ENCODE results near the gene MGAT4C. TPM values are rescaled to one million over a fixed set of nuclear protein-coding genes. Genes with fewer than 3 reads are reported as not detected.
A peak's percentile ranks its signal among the peaks of the same experiment; 100 is the strongest.

Gene MGAT4C
- total RNA-seq, 3 donors from 2014 or later: 0.17 to 0.73 (median 0.35) TPM

DNA sequence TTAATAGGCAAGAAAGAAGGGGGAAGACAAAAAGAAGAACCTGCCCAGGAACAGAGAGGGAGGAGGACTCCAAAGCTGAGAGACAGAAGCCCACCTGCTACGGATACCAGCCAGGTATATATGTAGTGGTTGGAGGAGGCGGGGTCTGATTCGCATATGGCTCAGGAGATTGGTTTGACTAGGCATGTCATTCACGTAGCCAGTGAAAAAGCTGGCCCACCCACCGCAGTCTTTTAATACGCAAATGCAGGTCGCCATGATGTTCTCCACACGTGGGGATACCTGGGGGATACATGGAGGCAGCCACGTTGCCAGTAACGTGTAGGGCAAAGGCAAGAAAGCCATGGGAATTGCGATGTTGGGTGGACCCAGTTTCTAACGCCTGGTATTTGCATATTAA, 308.9 kb downstream of the MGAT4C start:
- TF ChIP-seq, protein P1, sequence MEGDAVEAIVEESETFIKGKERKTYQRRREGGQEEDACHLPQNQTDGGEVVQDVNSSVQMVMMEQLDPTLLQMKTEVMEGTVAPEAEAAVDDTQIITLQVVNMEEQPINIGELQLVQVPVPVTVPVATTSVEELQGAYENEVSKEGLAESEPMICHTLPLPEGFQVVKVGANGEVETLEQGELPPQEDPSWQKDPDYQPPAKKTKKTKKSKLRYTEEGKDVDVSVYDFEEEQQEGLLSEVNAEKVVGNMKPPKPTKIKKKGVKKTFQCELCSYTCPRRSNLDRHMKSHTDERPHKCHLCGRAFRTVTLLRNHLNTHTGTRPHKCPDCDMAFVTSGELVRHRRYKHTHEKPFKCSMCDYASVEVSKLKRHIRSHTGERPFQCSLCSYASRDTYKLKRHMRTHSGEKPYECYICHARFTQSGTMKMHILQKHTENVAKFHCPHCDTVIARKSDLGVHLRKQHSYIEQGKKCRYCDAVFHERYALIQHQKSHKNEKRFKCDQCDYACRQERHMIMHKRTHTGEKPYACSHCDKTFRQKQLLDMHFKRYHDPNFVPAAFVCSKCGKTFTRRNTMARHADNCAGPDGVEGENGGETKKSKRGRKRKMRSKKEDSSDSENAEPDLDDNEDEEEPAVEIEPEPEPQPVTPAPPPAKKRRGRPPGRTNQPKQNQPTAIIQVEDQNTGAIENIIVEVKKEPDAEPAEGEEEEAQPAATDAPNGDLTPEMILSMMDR (IDR thresholded peaks at IDR 0.05): no peak
- no peak for DNase-seq
- intact Hi-C loops (cut with DNase I, micrococcal nuclease): no loop called here
- H3K36me3 ChIP-seq (ENCODE audit: low read depth): no peaks in the 10 kb centered on the region
- ATAC-seq: no peak
- H3K4me3 ChIP-seq: no peak overlapping the region
- no peaks in the 10 kb centered on the region for H3K4me1 ChIP-seq (ENCODE audit: low read depth)
- H3K9me3 ChIP-seq: no peaks in the 10 kb centered on the region

DNA sequence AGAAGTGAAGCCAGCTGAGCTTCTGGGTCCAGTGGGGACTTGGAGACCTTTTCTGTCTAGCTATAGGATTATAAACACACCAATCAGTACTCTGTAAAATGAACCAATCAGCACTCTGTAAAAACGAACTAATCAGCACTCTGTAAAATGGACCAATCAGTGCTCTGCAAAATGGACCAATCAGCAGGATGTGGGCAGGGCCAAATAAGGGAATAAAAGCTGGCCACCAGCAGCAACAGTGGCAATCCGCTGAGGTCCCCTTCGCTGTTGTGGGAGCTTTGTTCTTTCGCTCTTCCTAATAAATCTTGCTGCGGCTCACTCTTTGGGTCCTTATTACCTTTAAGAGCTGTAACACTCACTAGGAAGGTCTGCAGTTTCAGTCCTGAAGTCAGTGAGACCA, 309.8 kb downstream of the MGAT4C start:
- TF ChIP-seq, protein P1 (IDR thresholded peaks at IDR 0.05): no peak
- DNase-seq: no peak
- no peaks in the 10 kb centered on the region for H3K36me3 ChIP-seq (ENCODE audit: low read depth)
- intact Hi-C loops (cut with DNase I, micrococcal nuclease): no loop called here
- ATAC-seq: no peak
- no peak overlapping the region for H3K4me3 ChIP-seq
- no peaks in the 10 kb centered on the region for H3K9me3 ChIP-seq
- no peaks in the 10 kb centered on the region for H3K4me1 ChIP-seq (ENCODE audit: low read depth)

DNA sequence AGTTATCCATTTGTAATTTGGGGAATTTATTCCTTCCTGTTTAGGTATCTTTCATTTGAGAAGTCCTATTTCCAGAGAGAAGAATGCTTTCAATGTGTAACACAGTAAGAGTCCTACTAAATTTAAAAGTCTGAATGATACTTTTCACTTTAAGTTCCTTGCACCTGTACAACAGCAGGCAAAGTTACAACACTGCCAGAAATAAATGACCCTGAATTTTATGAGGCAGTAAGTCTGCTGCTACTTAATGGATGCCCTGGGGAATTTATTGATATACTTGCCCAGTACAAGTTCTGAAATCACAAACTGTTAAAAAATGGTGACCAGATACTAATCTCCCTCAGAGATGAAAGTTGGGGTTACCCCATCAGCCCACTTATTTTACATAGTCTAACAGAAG, 329.0 kb downstream of the MGAT4C start:
- TF ChIP-seq, protein P1 (IDR thresholded peaks at IDR 0.05): no peak
- no peaks in the 10 kb centered on the region for H3K4me1 ChIP-seq (ENCODE audit: low read depth)
- intact Hi-C loops (cut with DNase I, micrococcal nuclease): no loop called here
- no peak for DNase-seq
- ATAC-seq: no peak
- H3K36me3 ChIP-seq (ENCODE audit: low read depth): no peaks in the 10 kb centered on the region
- H3K9me3 ChIP-seq: no peaks in the 10 kb centered on the region
- H3K4me3 ChIP-seq: no peak overlapping the region

DNA sequence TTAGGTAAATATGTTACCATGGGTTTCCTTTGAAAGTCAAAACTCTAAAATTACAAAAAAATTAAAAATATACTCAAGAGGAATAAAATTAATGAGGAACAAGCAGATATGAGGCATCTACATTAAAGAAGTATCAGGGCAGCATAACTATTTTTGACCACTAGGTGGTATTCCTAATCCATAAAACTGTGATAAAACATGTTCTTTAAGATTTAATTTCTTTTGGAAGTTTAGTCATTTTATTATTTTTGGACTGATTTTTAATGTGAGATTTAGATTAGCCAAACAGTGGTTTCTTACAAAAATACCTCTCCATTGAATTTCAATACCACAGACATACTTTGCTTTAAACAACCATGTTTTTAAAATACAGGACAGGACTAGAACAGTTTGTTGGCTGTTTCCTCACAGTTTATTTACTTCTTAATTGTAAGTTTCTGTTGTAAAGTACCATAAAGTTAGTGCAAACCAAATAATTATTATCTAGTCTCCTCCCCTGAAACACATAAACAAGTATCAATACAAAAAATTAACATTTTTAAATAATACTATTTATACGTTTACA, 332.3 kb downstream of the MGAT4C start:
- no peak overlapping the region for H3K4me3 ChIP-seq
- no peaks in the 10 kb centered on the region for H3K9me3 ChIP-seq
- H3K36me3 ChIP-seq (ENCODE audit: low read depth): no peaks in the 10 kb centered on the region
- ATAC-seq (no peak), DNase-seq (no peak)
- TF ChIP-seq, protein P1 (IDR thresholded peaks at IDR 0.05): peak; percentile 32
- intact Hi-C loops (cut with DNase I, micrococcal nuclease): loop anchor here in 1 of 2 donors (5.0 kb wide), 1 partner anchor 457 kb away; no protein-coding TSS in a partner anchor
- no peaks in the 10 kb centered on the region for H3K4me1 ChIP-seq (ENCODE audit: low read depth)

DNA sequence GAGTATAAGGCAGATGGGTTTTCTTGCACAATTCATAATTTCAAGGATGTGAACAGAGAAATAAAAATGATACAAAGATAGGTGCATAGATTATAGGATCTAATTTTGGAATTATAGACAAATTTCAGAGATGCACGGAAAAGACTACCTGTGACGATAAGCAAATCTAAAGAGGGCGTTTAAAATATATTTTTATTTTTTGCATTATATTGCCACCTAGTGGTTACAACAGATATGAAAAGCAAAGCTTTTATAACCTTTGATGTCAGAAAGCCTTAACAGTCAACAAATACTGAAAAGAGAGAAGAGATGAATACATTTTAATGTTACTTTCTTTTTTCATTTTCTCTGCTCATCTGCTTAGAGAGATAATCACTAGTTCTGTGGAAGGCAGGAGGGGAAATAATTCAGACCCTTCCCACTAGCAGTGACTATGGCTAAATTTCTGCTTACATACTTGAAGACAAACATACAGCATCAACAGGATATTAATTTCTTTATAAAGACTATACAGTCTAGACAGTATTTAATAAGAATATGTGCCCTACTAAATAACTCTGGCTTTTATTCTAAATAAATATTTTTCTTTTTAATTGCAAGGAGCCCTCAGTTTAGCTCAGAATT, 335.8 kb downstream of the MGAT4C start:
- Histone ChIP-seq H3K4me1 (ENCODE audit: low read depth) (no peaks in the 10 kb centered on the region), H3K4me3 (no peak overlapping the region), H3K9me3 (no peaks in the 10 kb centered on the region), H3K36me3 (ENCODE audit: low read depth) (no peaks in the 10 kb centered on the region)
- TF ChIP-seq, protein P1 (IDR thresholded peaks at IDR 0.05): no peak
- DNase-seq (no peak), ATAC-seq (peak; percentile 32)
- intact Hi-C loops (cut with DNase I, micrococcal nuclease): loop anchor here in 1 of 2 donors (5.0 kb wide), 1 partner anchor 453 kb away; no protein-coding TSS in a partner anchor
